ENCODE measurements around the gene NOXRED1.
A peak's percentile ranks its signal among the peaks of the same experiment; 100 is the strongest.

Gene NOXRED1

DNA sequence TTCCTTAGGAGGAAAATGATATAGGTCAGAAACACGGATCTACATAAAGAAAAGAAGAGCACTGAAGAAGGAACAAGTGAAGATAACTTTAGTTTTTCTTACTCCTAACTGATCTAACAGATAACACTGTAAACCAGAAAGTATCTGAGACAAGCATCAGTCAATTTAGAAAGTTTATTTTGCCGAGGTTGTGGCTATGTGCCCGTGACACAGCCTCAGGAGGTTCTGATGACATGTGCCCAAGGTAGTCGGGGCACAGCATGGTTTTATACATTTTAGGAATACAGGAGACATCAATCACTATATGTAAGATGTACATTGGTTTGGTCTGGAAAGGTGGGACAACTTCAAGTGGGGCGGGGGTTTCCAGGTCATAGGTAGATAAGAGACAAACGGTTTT is 23.1 kb downstream of the NOXRED1 start:
- TF ChIP-seq, protein P1, sequence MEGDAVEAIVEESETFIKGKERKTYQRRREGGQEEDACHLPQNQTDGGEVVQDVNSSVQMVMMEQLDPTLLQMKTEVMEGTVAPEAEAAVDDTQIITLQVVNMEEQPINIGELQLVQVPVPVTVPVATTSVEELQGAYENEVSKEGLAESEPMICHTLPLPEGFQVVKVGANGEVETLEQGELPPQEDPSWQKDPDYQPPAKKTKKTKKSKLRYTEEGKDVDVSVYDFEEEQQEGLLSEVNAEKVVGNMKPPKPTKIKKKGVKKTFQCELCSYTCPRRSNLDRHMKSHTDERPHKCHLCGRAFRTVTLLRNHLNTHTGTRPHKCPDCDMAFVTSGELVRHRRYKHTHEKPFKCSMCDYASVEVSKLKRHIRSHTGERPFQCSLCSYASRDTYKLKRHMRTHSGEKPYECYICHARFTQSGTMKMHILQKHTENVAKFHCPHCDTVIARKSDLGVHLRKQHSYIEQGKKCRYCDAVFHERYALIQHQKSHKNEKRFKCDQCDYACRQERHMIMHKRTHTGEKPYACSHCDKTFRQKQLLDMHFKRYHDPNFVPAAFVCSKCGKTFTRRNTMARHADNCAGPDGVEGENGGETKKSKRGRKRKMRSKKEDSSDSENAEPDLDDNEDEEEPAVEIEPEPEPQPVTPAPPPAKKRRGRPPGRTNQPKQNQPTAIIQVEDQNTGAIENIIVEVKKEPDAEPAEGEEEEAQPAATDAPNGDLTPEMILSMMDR (IDR thresholded peaks at IDR 0.05; ENCODE audit: poor library complexity, severe bottlenecking): no peak
- Histone ChIP-seq H3K4me3 (ENCODE audit: severe bottlenecking) (no peak overlapping the region), H3K9me3 (ENCODE audit: severe bottlenecking) (no peaks in the 10 kb centered on the region), H3K27me3 (ENCODE audit: insufficient read depth, poor library complexity, severe bottlenecking) (no peaks in the 10 kb centered on the region), H3K36me3 (ENCODE audit: low read depth) (no peaks in the 10 kb centered on the region), H3K27ac (ENCODE audit: poor library complexity, severe bottlenecking) (no peak overlapping the region), H3K4me1 (ENCODE audit: insufficient read depth, poor library complexity, severe bottlenecking) (no peaks in the 10 kb centered on the region)
- ATAC-seq (ENCODE audit: low read depth): no peak
- no peak for DNase-seq (ENCODE audit: low spot score)

DNA sequence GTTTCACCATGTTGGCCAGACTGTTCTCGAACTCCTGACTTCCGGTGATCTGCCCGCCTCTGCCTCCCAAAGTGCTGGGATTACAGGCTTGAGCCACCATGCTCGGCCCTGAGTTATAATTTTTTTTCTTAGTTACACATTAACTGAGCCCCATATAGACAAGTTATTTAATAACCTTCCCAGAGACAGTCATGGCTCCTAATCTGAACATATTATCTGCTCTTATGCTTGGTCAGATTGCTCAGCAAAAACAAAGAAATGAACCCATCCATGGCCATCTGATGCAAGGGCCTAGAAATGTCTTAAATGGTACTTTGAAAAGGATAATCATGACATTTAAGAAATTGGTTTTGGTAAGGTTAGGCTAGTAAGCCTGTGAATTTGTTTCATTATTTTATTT is 33.1 kb downstream of the NOXRED1 start:
- ATAC-seq (ENCODE audit: low read depth): no peak
- Histone ChIP-seq H3K4me1 (ENCODE audit: insufficient read depth, poor library complexity, severe bottlenecking) (no peaks in the 10 kb centered on the region), H3K36me3 (ENCODE audit: low read depth) (no peaks in the 10 kb centered on the region), H3K27ac (ENCODE audit: poor library complexity, severe bottlenecking) (no peak overlapping the region), H3K4me3 (ENCODE audit: severe bottlenecking) (no peak overlapping the region), H3K9me3 (ENCODE audit: severe bottlenecking) (no peaks in the 10 kb centered on the region), H3K27me3 (ENCODE audit: insufficient read depth, poor library complexity, severe bottlenecking) (no peaks in the 10 kb centered on the region)
- DNase-seq (ENCODE audit: low spot score): no peak
- TF ChIP-seq, protein P1 (IDR thresholded peaks at IDR 0.05; ENCODE audit: poor library complexity, severe bottlenecking): no peak

DNA sequence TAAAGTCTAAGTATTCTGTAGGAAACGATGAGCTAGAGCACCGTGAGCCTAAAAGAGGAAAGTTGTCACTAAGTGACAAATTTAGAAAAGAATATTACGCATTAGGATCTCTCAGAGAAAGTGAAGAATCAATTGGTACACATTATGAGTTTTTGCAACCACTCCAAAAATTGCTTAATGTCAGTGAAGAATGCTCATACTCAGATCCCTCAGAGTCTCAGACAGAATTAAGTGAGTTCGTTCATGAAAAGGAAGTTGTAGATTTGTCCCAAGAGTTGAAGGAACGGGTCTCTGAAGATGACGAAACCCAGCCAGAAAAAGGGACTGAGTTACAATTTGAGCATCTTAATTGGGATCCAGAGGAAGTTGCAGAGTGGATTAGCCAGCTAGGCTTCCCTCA is 44.6 kb downstream of the NOXRED1 start:
- ATAC-seq (ENCODE audit: low read depth) (no peak), DNase-seq (ENCODE audit: low spot score) (no peak)
- Histone ChIP-seq H3K27ac (ENCODE audit: poor library complexity, severe bottlenecking) (no peak overlapping the region), H3K4me3 (ENCODE audit: severe bottlenecking) (no peak overlapping the region), H3K9me3 (ENCODE audit: severe bottlenecking) (no peaks in the 10 kb centered on the region), H3K36me3 (ENCODE audit: low read depth) (no peaks in the 10 kb centered on the region), H3K4me1 (ENCODE audit: insufficient read depth, poor library complexity, severe bottlenecking) (peaks cover 8% of the 10 kb centered on the region), H3K27me3 (ENCODE audit: insufficient read depth, poor library complexity, severe bottlenecking) (no peaks in the 10 kb centered on the region)
- TF ChIP-seq, protein P1 (IDR thresholded peaks at IDR 0.05; ENCODE audit: poor library complexity, severe bottlenecking): no peak

DNA sequence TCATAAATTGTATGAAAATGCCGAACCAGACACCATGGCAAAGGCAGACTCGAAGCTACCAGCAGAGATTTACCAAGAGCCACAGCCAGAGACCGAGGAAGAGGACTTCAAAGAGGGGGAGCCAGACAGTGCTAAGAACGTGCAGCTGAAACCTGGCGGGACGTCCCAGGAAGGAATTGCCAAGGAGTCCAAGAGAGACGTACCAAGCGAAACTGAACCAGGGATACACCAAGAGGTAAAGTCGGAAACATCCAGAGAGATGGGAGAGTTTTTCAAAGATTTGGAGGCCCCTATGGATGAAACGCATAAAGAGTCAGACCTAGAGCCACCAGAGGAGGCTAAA is 45.9 kb downstream of the NOXRED1 start:
- H3K4me3 ChIP-seq (ENCODE audit: severe bottlenecking): peak overlapping the region; percentile 87
- no peaks in the 10 kb centered on the region for H3K27me3 ChIP-seq (ENCODE audit: insufficient read depth, poor library complexity, severe bottlenecking)
- H3K9me3 ChIP-seq (ENCODE audit: severe bottlenecking): no peaks in the 10 kb centered on the region
- DNase-seq (ENCODE audit: low spot score) (no peak), ATAC-seq (ENCODE audit: low read depth) (peak; percentile 6)
- peak overlapping the region; percentile 60 for H3K27ac ChIP-seq (ENCODE audit: poor library complexity, severe bottlenecking)
- TF ChIP-seq, protein P1 (IDR thresholded peaks at IDR 0.05; ENCODE audit: poor library complexity, severe bottlenecking): no peak
- H3K36me3 ChIP-seq (ENCODE audit: low read depth): no peaks in the 10 kb centered on the region
- H3K4me1 ChIP-seq (ENCODE audit: insufficient read depth, poor library complexity, severe bottlenecking): peaks cover 9% of the 10 kb centered on the region

DNA sequence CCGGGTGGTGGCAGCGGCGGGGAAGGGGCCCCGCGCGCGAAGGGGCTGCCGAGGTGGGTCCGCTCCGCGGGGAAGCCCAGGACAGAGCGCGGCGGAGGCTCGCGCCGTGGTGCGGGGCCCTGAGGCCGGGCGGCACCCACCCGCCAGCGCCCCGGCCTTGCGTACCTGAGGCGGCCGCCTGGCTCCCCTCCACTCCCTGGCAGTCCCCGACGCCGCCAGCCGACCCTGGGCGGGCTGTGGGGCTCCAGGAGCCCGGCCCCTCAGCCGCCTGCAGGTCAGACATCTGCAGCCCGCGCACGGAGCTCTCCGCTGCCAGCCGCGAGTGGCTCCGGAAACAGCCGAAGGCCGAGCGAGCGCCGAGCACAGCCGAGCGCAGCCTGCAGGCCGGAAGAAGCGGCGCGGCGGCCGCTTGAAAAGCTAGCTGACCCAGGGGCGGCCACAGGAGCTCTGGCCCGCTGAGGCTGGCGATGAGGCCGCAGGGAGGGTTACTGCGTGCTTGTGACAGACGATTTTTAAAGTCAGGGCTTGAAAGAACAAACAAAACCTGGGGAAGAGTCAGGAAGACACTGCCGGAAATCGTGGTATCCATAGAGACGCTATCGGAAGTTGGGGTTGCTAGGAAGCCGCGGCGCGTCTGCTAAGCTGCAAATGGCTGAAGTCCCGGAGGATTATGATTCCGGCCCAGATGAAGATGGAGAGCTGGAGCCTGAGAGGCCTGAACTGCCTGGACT is 46.4 kb downstream of the NOXRED1 start, which contains the start of the genes SAMD15 and TMED8:
Gene SAMD15, plus strand, starts transcription at position 609 of the 731 bp plus-strand sequence. Its CDS starts 40 bp downstream, at position 649.
Gene TMED8, minus strand, starts transcription at position 324 of the 731 bp plus-strand sequence. Its CDS starts 41 bp downstream, at position 283.
- peak; percentile 86 for DNase-seq (ENCODE audit: low spot score)
- ATAC-seq (ENCODE audit: low read depth): peak; percentile 97
- TF ChIP-seq, protein P1 (IDR thresholded peaks at IDR 0.05; ENCODE audit: poor library complexity, severe bottlenecking): peak; percentile 24
- no peaks in the 10 kb centered on the region for H3K27me3 ChIP-seq (ENCODE audit: insufficient read depth, poor library complexity, severe bottlenecking)
- no peaks in the 10 kb centered on the region for H3K36me3 ChIP-seq (ENCODE audit: low read depth)
- peaks cover 10% of the 10 kb centered on the region for H3K4me1 ChIP-seq (ENCODE audit: insufficient read depth, poor library complexity, severe bottlenecking)
- H3K9me3 ChIP-seq (ENCODE audit: severe bottlenecking): no peaks in the 10 kb centered on the region
- peak within 1 kb of the TSS; percentile 87 for H3K4me3 ChIP-seq (ENCODE audit: severe bottlenecking)
- peak within 1 kb of the TSS; percentile 60 for H3K27ac ChIP-seq (ENCODE audit: poor library complexity, severe bottlenecking)
